Suprapubic skin (tissue), 4 donors: ENCODE data around the gene PUM1.

ENCODE experiments used
- EP300 ChIP-seq: sonication (generic); formaldehyde crosslinking; IDR thresholded peaks from one replicate; pipeline ENCODE4 v1.6.1; 2017; ENCODE audit warnings: antibody characterized with exemption
- POLR2A ChIP-seq, 2 donors: fragments of 450-650 bp; IDR thresholded peaks; one replicate each; pipeline ENCODE4 v1.6.1; 2017; ENCODE audit warnings: antibody characterized with exemption in 2 of 2, mild to moderate bottlenecking in 2 of 2, moderate library complexity in 2 of 2
- POLR2AphosphoS5 ChIP-seq, 3 donors: sonication (generic); formaldehyde crosslinking; IDR thresholded peaks; one replicate each; pipeline ENCODE4 v1.6.1; 2017; ENCODE audit warnings: antibody characterized with exemption in 3 of 3
- TF ChIP-seq, protein P1 (sequence below), 2 donors: fragments of 200-600 bp in 1 of 2; fragments of 450-650 bp in 1 of 2; sonication (generic) in 1 of 2; IDR thresholded peaks; one replicate each; pipeline ENCODE4 v1.5.1; 2016 to 2019; ENCODE audit warnings: antibody characterized with exemption in 2 of 2, mild to moderate bottlenecking in 1 of 2, moderate library complexity in 1 of 2

DNA sequence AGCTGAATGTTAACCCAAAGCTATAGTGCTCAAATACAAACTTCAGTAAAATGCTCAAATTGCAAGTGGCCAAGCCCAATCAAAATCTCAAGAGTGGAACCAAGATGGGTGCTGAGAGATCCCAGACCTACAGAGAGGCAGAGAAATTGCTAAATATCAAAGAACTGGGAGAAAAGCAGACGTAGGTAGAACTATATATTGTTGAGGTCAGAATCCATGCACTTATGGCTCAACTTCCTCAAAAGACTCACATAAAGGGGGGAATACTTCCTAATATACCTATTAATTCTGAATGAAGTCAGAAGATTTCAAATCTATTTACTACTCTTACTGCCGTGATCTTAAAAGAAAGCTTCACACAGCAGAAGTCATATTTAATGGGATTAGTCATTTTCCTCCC is 65.2 kb downstream of the PUM1 start:
- TF ChIP-seq, protein P1, sequence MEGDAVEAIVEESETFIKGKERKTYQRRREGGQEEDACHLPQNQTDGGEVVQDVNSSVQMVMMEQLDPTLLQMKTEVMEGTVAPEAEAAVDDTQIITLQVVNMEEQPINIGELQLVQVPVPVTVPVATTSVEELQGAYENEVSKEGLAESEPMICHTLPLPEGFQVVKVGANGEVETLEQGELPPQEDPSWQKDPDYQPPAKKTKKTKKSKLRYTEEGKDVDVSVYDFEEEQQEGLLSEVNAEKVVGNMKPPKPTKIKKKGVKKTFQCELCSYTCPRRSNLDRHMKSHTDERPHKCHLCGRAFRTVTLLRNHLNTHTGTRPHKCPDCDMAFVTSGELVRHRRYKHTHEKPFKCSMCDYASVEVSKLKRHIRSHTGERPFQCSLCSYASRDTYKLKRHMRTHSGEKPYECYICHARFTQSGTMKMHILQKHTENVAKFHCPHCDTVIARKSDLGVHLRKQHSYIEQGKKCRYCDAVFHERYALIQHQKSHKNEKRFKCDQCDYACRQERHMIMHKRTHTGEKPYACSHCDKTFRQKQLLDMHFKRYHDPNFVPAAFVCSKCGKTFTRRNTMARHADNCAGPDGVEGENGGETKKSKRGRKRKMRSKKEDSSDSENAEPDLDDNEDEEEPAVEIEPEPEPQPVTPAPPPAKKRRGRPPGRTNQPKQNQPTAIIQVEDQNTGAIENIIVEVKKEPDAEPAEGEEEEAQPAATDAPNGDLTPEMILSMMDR (IDR thresholded peaks at IDR 0.05), result no peak
- TF ChIP-seq POLR2AphosphoS5 (IDR thresholded peaks at IDR 0.05) (no peak), POLR2A (IDR thresholded peaks at IDR 0.05) (no peak), EP300 (no peak)
